Measurements from ENCODE around the gene KCNMB1.

Gene KCNMB1

GRCh38 chr5:170360709-170361108 lies 28.5 kb downstream of the KCNMB1 start:
- no peak overlapping the region for H3K4me3 ChIP-seq
- no peaks in the 10 kb centered on the region for H3K27me3 ChIP-seq (ENCODE audit: low read depth)
- DNase-seq (ENCODE audit: low spot score in 2 of 2), result no peak
- no peaks in the 10 kb centered on the region for H3K36me3 ChIP-seq (replicated peaks)
- H3K9me3 ChIP-seq, result no peaks in the 10 kb centered on the region
- no peaks in the 10 kb centered on the region for H3K4me1 ChIP-seq
- in situ Hi-C loops (cut with MboI; ENCODE audit: low sequenced_read_pairs), result no loop called here

- H3K9me3 ChIP-seq, result no peaks in the 10 kb centered on the region
- in situ Hi-C loops (cut with MboI; ENCODE audit: low sequenced_read_pairs), result no loop called here
- H3K4me3 ChIP-seq, result no peak overlapping the region
- no peaks in the 10 kb centered on the region for H3K27me3 ChIP-seq (ENCODE audit: low read depth)
- H3K4me1 ChIP-seq, result no peaks in the 10 kb centered on the region
- DNase-seq (ENCODE audit: low spot score in 2 of 2), result no peak
- H3K36me3 ChIP-seq (replicated peaks), result no peaks in the 10 kb centered on the region
Measured at GRCh38 chr5:170357955-170358444, 31.2 kb downstream of the KCNMB1 start.

- in situ Hi-C loops (cut with MboI; ENCODE audit: low sequenced_read_pairs), result no loop called here
- no peaks in the 10 kb centered on the region for H3K9me3 ChIP-seq
- no peaks in the 10 kb centered on the region for H3K4me1 ChIP-seq
- no peaks in the 10 kb centered on the region for H3K27me3 ChIP-seq (ENCODE audit: low read depth)
- H3K36me3 ChIP-seq (replicated peaks), result no peaks in the 10 kb centered on the region
- no peak for DNase-seq (ENCODE audit: low spot score in 2 of 2)
- H3K4me3 ChIP-seq, result no peak overlapping the region
Measured at GRCh38 chr5:170355601-170356098, 33.5 kb downstream of the KCNMB1 start.

- H3K27me3 ChIP-seq (ENCODE audit: low read depth), result no peaks in the 10 kb centered on the region
- H3K4me1 ChIP-seq, result no peaks in the 10 kb centered on the region
- no peak for DNase-seq (ENCODE audit: low spot score in 2 of 2)
- no peak overlapping the region for H3K4me3 ChIP-seq
- H3K36me3 ChIP-seq (replicated peaks), result no peaks in the 10 kb centered on the region
- in situ Hi-C loops (cut with MboI; ENCODE audit: low sequenced_read_pairs), result no loop called here
- H3K9me3 ChIP-seq, result no peaks in the 10 kb centered on the region
Measured at GRCh38 chr5:170353961-170354360, 35.2 kb downstream of the KCNMB1 start.

GRCh38 chr5:170353011-170353761 lies 36.0 kb downstream of the KCNMB1 start:
- no peaks in the 10 kb centered on the region for H3K9me3 ChIP-seq
- no peak overlapping the region for H3K4me3 ChIP-seq
- H3K27me3 ChIP-seq (ENCODE audit: low read depth), result no peaks in the 10 kb centered on the region
- in situ Hi-C loops (cut with MboI; ENCODE audit: low sequenced_read_pairs), result no loop called here
- H3K36me3 ChIP-seq (replicated peaks), result no peaks in the 10 kb centered on the region
- H3K4me1 ChIP-seq, result no peaks in the 10 kb centered on the region
- no peak for DNase-seq (ENCODE audit: low spot score in 2 of 2)

GRCh38 chr5:170348137-170348633 lies 41.0 kb downstream of the KCNMB1 start:
- no peak for DNase-seq (ENCODE audit: low spot score in 2 of 2)
- H3K4me1 ChIP-seq, result no peaks in the 10 kb centered on the region
- no peaks in the 10 kb centered on the region for H3K36me3 ChIP-seq (replicated peaks)
- H3K9me3 ChIP-seq, result peaks cover 2% of the 10 kb centered on the region; the same call in 1 of the 2 replicates
- in situ Hi-C loops (cut with MboI; ENCODE audit: low sequenced_read_pairs), result no loop called here
- no peaks in the 10 kb centered on the region for H3K27me3 ChIP-seq (ENCODE audit: low read depth)
- H3K4me3 ChIP-seq, result no peak overlapping the region

GRCh38 chr5:170347022-170347567 lies 42.1 kb downstream of the KCNMB1 start:
- Histone ChIP-seq H3K27me3 (ENCODE audit: low read depth) (no peaks in the 10 kb centered on the region), H3K4me3 (no peak overlapping the region), H3K36me3 (replicated peaks) (no peaks in the 10 kb centered on the region), H3K9me3 (peaks cover 2% of the 10 kb centered on the region; the same call in 1 of the 2 replicates), H3K4me1 (no peaks in the 10 kb centered on the region)
- in situ Hi-C loops (cut with MboI; ENCODE audit: low sequenced_read_pairs), result no loop called here
- no peak for DNase-seq (ENCODE audit: low spot score in 2 of 2)

GRCh38 chr5:170345971-170346370 lies 43.2 kb downstream of the KCNMB1 start:
- Histone ChIP-seq H3K4me1 (no peaks in the 10 kb centered on the region), H3K36me3 (replicated peaks) (no peaks in the 10 kb centered on the region), H3K27me3 (ENCODE audit: low read depth) (no peaks in the 10 kb centered on the region), H3K9me3 (peaks cover 2% of the 10 kb centered on the region; the same call in 1 of the 2 replicates), H3K4me3 (no peak overlapping the region)
- in situ Hi-C loops (cut with MboI; ENCODE audit: low sequenced_read_pairs), result no loop called here
- no peak for DNase-seq (ENCODE audit: low spot score in 2 of 2)

GRCh38 chr5:170343177-170343576 lies 46.0 kb downstream of the KCNMB1 start:
- DNase-seq (ENCODE audit: low spot score in 2 of 2), result no peak
- no peaks in the 10 kb centered on the region for H3K27me3 ChIP-seq (ENCODE audit: low read depth)
- no peak overlapping the region for H3K4me3 ChIP-seq
- H3K9me3 ChIP-seq, result peaks cover 2% of the 10 kb centered on the region; the same call in 1 of the 2 replicates
- H3K4me1 ChIP-seq, result no peaks in the 10 kb centered on the region
- in situ Hi-C loops (cut with MboI; ENCODE audit: low sequenced_read_pairs), result no loop called here
- no peaks in the 10 kb centered on the region for H3K36me3 ChIP-seq (replicated peaks)

GRCh38 chr5:170342153-170342725 lies 46.9 kb downstream of the KCNMB1 start:
- H3K36me3 ChIP-seq (replicated peaks), result no peaks in the 10 kb centered on the region
- H3K9me3 ChIP-seq, result peaks cover 2% of the 10 kb centered on the region; the same call in 1 of the 2 replicates
- no peaks in the 10 kb centered on the region for H3K4me1 ChIP-seq
- DNase-seq (ENCODE audit: low spot score in 2 of 2), result no peak
- no peaks in the 10 kb centered on the region for H3K27me3 ChIP-seq (ENCODE audit: low read depth)
- H3K4me3 ChIP-seq, result no peak overlapping the region
- in situ Hi-C loops (cut with MboI; ENCODE audit: low sequenced_read_pairs), result no loop called here

- no peak for DNase-seq (ENCODE audit: low spot score in 2 of 2)
Measured at GRCh38 chr5:170341545-170341944, 47.6 kb downstream of the KCNMB1 start.

GRCh38 chr5:170339780-170340167 lies 49.4 kb downstream of the KCNMB1 start:
- Histone ChIP-seq H3K9me3 (no peaks in the 10 kb centered on the region), H3K4me1 (no peaks in the 10 kb centered on the region), H3K36me3 (replicated peaks) (no peaks in the 10 kb centered on the region), H3K4me3 (no peak overlapping the region), H3K27me3 (ENCODE audit: low read depth) (no peaks in the 10 kb centered on the region)
- in situ Hi-C loops (cut with MboI; ENCODE audit: low sequenced_read_pairs), result no loop called here
- no peak for DNase-seq (ENCODE audit: low spot score in 2 of 2)

More at GRCh38 chr5:170341545-170341944, 47.6 kb downstream of the KCNMB1 start:
- H3K27me3 ChIP-seq (ENCODE audit: low read depth), result no peaks in the 10 kb centered on the region
- in situ Hi-C loops (cut with MboI; ENCODE audit: low sequenced_read_pairs), result no loop called here
- H3K4me3 ChIP-seq, result no peak overlapping the region
- H3K4me1 ChIP-seq, result no peaks in the 10 kb centered on the region
- no peaks in the 10 kb centered on the region for H3K36me3 ChIP-seq (replicated peaks)
- peaks cover 2% of the 10 kb centered on the region; the same call in 1 of the 2 replicates for H3K9me3 ChIP-seq

GRCh38 chr5:170338933-170339779 lies 50.0 kb downstream of the KCNMB1 start:
- DNase-seq (ENCODE audit: low spot score in 2 of 2), result no peak
- H3K4me3 ChIP-seq, result no peak overlapping the region
- H3K36me3 ChIP-seq (replicated peaks), result no peaks in the 10 kb centered on the region
- no peaks in the 10 kb centered on the region for H3K27me3 ChIP-seq (ENCODE audit: low read depth)
- in situ Hi-C loops (cut with MboI; ENCODE audit: low sequenced_read_pairs), result no loop called here
- H3K9me3 ChIP-seq, result no peaks in the 10 kb centered on the region
- no peaks in the 10 kb centered on the region for H3K4me1 ChIP-seq
